ENCODE data around the gene IL6ST. TPM values are rescaled to one million over a fixed set of nuclear protein-coding genes. Genes with fewer than 3 reads are reported as not detected.
"Not testable (repeated sequence)": the region's sequence is repeated elsewhere in the genome, so short reads cannot be mapped to it uniquely, and the experiment has no call there.

IL6ST gene
- total RNA-seq, 3 donors from 2014 or later, result 573 to 722 (median 615) TPM

DNA sequence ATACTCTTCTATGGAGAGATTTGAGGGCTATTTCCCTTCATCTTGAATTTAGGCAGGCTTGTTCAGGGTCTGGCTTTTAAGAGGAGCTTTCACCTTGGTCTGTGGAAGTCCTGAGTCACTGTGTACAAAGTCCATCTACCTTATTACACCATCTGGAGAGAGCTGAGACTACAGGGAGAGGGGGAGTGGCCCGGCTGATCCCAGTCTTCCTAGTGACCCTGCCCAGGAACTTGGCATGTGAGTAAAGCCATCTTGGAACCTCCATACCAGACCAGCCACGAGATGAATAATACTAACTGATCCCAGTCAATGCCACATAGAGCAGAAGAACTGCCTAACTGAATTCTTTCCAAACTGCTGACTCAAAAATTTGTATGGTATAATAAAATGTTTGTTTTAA is 8.4 kb upstream of the IL6ST start:
- no peak overlapping the region for H3K4me3 ChIP-seq
- no peaks in the 10 kb centered on the region for H3K9me3 ChIP-seq
- H3K36me3 ChIP-seq, result no peaks in the 10 kb centered on the region
- H3K4me1 ChIP-seq, result no peaks in the 10 kb centered on the region
- no peak for DNase-seq (ENCODE audit: low spot score in 2 of 2)
- no peaks in the 10 kb centered on the region for H3K27me3 ChIP-seq
- TF ChIP-seq, protein P1, sequence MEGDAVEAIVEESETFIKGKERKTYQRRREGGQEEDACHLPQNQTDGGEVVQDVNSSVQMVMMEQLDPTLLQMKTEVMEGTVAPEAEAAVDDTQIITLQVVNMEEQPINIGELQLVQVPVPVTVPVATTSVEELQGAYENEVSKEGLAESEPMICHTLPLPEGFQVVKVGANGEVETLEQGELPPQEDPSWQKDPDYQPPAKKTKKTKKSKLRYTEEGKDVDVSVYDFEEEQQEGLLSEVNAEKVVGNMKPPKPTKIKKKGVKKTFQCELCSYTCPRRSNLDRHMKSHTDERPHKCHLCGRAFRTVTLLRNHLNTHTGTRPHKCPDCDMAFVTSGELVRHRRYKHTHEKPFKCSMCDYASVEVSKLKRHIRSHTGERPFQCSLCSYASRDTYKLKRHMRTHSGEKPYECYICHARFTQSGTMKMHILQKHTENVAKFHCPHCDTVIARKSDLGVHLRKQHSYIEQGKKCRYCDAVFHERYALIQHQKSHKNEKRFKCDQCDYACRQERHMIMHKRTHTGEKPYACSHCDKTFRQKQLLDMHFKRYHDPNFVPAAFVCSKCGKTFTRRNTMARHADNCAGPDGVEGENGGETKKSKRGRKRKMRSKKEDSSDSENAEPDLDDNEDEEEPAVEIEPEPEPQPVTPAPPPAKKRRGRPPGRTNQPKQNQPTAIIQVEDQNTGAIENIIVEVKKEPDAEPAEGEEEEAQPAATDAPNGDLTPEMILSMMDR (IDR thresholded peaks at IDR 0.05), result no peak
- TF ChIP-seq POLR2A (IDR thresholded peaks at IDR 0.05) (no peak), POLR2AphosphoS5 (IDR thresholded peaks at IDR 0.05) (no peak)
- intact Hi-C loops (cut with DNase I; ENCODE audit: low total_unique reads), result no loop called here
- peak overlapping the region; percentile 49 to 58 for H3K27ac ChIP-seq

DNA sequence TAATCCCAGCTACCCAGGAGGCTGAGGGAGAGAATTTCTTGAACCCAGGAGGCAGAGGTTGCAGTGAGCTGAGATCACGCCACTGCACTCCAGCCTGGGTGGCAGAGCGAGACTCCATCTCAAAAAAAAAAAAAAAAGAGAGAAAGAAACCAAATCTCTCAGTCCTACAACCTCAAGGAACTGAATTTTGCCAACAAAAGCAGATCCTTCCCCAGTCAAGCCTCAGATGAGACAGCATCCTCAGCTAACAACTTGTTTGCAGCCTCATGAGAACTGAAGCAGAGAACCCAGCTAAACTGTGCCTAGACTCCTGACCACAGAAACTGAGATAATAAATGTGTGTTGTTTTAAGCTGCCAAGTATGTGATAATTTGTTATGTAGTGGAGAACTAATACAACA is 7.5 kb upstream of the IL6ST start:
- DNase-seq (ENCODE audit: low spot score in 2 of 2), result no peak
- Histone ChIP-seq H3K36me3 (no peaks in the 10 kb centered on the region), H3K27me3 (no peaks in the 10 kb centered on the region), H3K9me3 (no peaks in the 10 kb centered on the region), H3K27ac (no peak overlapping the region), H3K4me3 (no peak overlapping the region), H3K4me1 (no peaks in the 10 kb centered on the region)
- intact Hi-C loops (cut with DNase I; ENCODE audit: low total_unique reads), result no loop called here
- no peak for TF ChIP-seq POLR2AphosphoS5 (IDR thresholded peaks at IDR 0.05)
- TF ChIP-seq, protein P1 (IDR thresholded peaks at IDR 0.05), result no peak
- no peak for TF ChIP-seq POLR2A (IDR thresholded peaks at IDR 0.05)

DNA sequence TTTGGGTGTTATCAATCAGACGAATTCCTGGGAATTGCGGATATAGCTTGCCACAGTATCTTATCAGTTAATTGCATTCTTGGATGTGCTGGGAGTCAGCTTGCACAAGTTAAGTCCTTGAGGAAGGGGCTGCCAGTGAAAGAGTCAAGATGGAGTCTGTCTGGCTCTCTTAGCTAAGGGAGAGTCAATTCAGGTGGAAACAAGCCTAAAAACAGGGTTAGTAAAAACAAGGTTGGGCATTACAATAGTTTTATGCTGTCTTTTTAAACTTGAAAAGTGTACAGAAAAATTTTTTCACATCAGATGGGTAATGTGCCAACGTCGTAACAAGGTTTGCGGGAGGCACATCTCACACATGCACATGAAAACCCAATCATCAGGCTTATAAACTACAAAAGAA is 5.5 kb upstream of the IL6ST start:
- H3K4me3 ChIP-seq; H3K27ac ChIP-seq; H3K36me3 ChIP-seq; intact Hi-C loops (cut with DNase I; ENCODE audit: low total_unique reads); H3K4me1 ChIP-seq; DNase-seq (ENCODE audit: low spot score in 2 of 2); H3K27me3 ChIP-seq; H3K9me3 ChIP-seq: not testable (repeated sequence)

DNA sequence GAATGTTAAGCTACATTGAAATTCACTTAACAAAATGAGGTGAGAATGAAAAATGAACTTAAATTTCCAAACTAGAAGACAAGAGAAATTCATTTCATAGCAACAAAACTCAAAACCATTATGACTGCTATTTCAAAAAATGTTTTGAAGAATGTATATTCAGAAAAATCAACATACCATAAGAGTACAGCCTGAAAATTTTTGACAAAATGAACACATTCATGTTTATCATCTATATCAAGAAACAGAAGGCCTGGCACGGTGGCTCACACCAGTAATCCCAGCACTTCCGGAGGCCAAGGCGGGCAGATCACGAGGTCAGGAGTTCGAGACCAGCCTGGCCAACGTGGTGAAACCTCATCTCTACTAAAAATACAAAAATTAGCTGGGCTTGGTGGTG is 4.2 kb upstream of the IL6ST start:
- DNase-seq (ENCODE audit: low spot score in 2 of 2), result no peak
- H3K9me3 ChIP-seq, result no peaks in the 10 kb centered on the region
- no peaks in the 10 kb centered on the region for H3K27me3 ChIP-seq
- H3K4me3 ChIP-seq, result no peak overlapping the region
- no peaks in the 10 kb centered on the region for H3K4me1 ChIP-seq
- TF ChIP-seq, protein P1 (IDR thresholded peaks at IDR 0.05), result no peak
- TF ChIP-seq POLR2AphosphoS5 (IDR thresholded peaks at IDR 0.05), result no peak
- TF ChIP-seq POLR2A (IDR thresholded peaks at IDR 0.05), result no peak
- intact Hi-C loops (cut with DNase I; ENCODE audit: low total_unique reads), result no loop called here
- no peaks in the 10 kb centered on the region for H3K36me3 ChIP-seq
- no peak overlapping the region for H3K27ac ChIP-seq

DNA sequence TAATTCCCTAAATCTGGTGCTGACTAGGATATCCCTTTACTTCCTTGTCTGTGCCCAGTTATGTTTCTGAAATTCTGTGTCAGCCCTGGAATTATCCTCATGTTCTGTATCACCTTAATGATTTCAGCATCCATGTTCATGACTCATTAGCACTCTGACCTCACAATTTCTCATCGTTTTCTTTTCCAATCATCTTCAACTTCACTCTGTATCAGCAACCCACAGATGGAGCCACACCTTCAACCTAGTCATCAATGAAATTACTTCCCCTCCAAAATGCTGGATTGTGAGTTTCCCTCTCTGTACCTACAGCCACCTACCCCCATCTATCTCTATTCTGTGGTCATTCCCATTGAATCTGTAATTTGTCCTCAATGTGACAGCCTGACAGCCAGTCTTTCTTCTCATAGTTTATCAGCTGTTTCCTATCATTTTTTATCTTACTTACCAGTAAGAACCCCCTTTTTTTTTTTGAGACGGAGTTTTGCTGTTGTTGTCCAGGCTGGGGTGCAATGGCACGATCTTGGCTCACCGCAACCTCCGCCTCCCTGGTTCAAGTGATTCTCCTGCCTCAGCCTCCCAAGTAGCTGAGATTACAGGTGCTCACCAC is 3.1 kb upstream of the IL6ST start:
- no peak overlapping the region for H3K4me3 ChIP-seq
- DNase-seq (ENCODE audit: low spot score in 2 of 2), result no peak
- intact Hi-C loops (cut with DNase I; ENCODE audit: low total_unique reads), result no loop called here
- TF ChIP-seq POLR2AphosphoS5 (IDR thresholded peaks at IDR 0.05) (no peak), POLR2A (IDR thresholded peaks at IDR 0.05) (no peak)
- TF ChIP-seq, protein P1 (IDR thresholded peaks at IDR 0.05), result no peak
- no peaks in the 10 kb centered on the region for H3K4me1 ChIP-seq
- H3K9me3 ChIP-seq, result no peaks in the 10 kb centered on the region
- H3K27ac ChIP-seq, result no peak overlapping the region
- H3K27me3 ChIP-seq, result no peaks in the 10 kb centered on the region
- H3K36me3 ChIP-seq, result no peaks in the 10 kb centered on the region

Data from breast epithelium (tissue), 4 donors.